ENCODE results near the gene TRIM29.
"Not testable (repeated sequence)": the region's sequence is repeated elsewhere in the genome, so short reads cannot be mapped to it uniquely, and the experiment has no call there.

TRIM29 gene

GRCh38 chr11:120180551-120181232, 42.8 kb upstream of the TRIM29 start:
- no peaks in the 10 kb centered on the region for H3K9me3 ChIP-seq (ENCODE audit: severe bottlenecking)
- no peaks in the 10 kb centered on the region for H3K36me3 ChIP-seq
- TF ChIP-seq CTCF (IDR thresholded peaks at IDR 0.05; ENCODE audit: low read depth, low read length) = peak; percentile 54
- H3K4me3 ChIP-seq (ENCODE audit: low read depth, low read length) = no peak overlapping the region
- H3K27ac ChIP-seq = no peak overlapping the region
- H3K27me3 ChIP-seq (ENCODE audit: insufficient read depth, low read depth, severe bottlenecking) = no peaks in the 10 kb centered on the region
- no peak for DNase-seq

GRCh38 chr11:120180063-120180462, 42.1 kb upstream of the TRIM29 start:
- DNase-seq; H3K36me3 ChIP-seq; H3K27me3 ChIP-seq (ENCODE audit: insufficient read depth, low read depth, severe bottlenecking); H3K4me3 ChIP-seq (ENCODE audit: low read depth, low read length); H3K9me3 ChIP-seq (ENCODE audit: severe bottlenecking); H3K27ac ChIP-seq: not testable (repeated sequence)

- H3K9me3 ChIP-seq (ENCODE audit: severe bottlenecking) = no peaks in the 10 kb centered on the region
- no peaks in the 10 kb centered on the region for H3K27me3 ChIP-seq (ENCODE audit: insufficient read depth, low read depth, severe bottlenecking)
- DNase-seq = no peak
- no peak for TF ChIP-seq CTCF (IDR thresholded peaks at IDR 0.05; ENCODE audit: low read depth, low read length)
- no peaks in the 10 kb centered on the region for H3K36me3 ChIP-seq
- H3K27ac ChIP-seq = no peak overlapping the region
- no peak overlapping the region for H3K4me3 ChIP-seq (ENCODE audit: low read depth, low read length)
Observed at GRCh38 chr11:120179057-120179672, 41.3 kb upstream of the TRIM29 start.

GRCh38 chr11:120178561-120179056, 40.7 kb upstream of the TRIM29 start:
- TF ChIP-seq CTCF (IDR thresholded peaks at IDR 0.05; ENCODE audit: low read depth, low read length) = no peak
- H3K4me3 ChIP-seq (ENCODE audit: low read depth, low read length) = no peak overlapping the region
- no peak overlapping the region for H3K27ac ChIP-seq
- H3K36me3 ChIP-seq = no peaks in the 10 kb centered on the region
- no peaks in the 10 kb centered on the region for H3K9me3 ChIP-seq (ENCODE audit: severe bottlenecking)
- no peaks in the 10 kb centered on the region for H3K27me3 ChIP-seq (ENCODE audit: insufficient read depth, low read depth, severe bottlenecking)
- no peak for DNase-seq

GRCh38 chr11:120174866-120175265, 37.0 kb upstream of the TRIM29 start:
- no peak overlapping the region for H3K27ac ChIP-seq
- H3K4me3 ChIP-seq (ENCODE audit: low read depth, low read length) = no peak overlapping the region
- H3K27me3 ChIP-seq (ENCODE audit: insufficient read depth, low read depth, severe bottlenecking) = peaks cover 6% of the 10 kb centered on the region
- no peak for TF ChIP-seq CTCF (IDR thresholded peaks at IDR 0.05; ENCODE audit: low read depth, low read length)
- H3K36me3 ChIP-seq = no peaks in the 10 kb centered on the region
- no peaks in the 10 kb centered on the region for H3K9me3 ChIP-seq (ENCODE audit: severe bottlenecking)
- no peak for DNase-seq

- no peak overlapping the region for H3K27ac ChIP-seq
- peaks cover 6% of the 10 kb centered on the region for H3K27me3 ChIP-seq (ENCODE audit: insufficient read depth, low read depth, severe bottlenecking)
- TF ChIP-seq CTCF (IDR thresholded peaks at IDR 0.05; ENCODE audit: low read depth, low read length) = no peak
Observed at GRCh38 chr11:120173807-120174206, 35.9 kb upstream of the TRIM29 start.

More at GRCh38 chr11:120173807-120174206, 35.9 kb upstream of the TRIM29 start:
- no peak for DNase-seq
- Histone ChIP-seq H3K9me3 (ENCODE audit: severe bottlenecking) (no peaks in the 10 kb centered on the region), H3K4me3 (ENCODE audit: low read depth, low read length) (no peak overlapping the region), H3K36me3 (no peaks in the 10 kb centered on the region)
